HL-60/S4 (cell line): ENCODE results near the gene RHBDL1.

Experiments
- in situ Hi-C: fragments of 300-500 bp; cut with MboI; formaldehyde crosslinking; loops from 2 replicates; pipeline ENCODE4 v1.14.3; 2022; ENCODE audit warnings: low sequenced_read_pairs

RHBDL1 gene

GRCh38 chr16:652454-653305, 22.8 kb upstream of the RHBDL1 start:
- in situ Hi-C loops: no loop called here

GRCh38 chr16:654034-654433, 21.4 kb upstream of the RHBDL1 start:
- in situ Hi-C loops: no loop called here

- in situ Hi-C loops: no loop called here
Measured at GRCh38 chr16:657487-657886, 18.0 kb upstream of the RHBDL1 start.

- in situ Hi-C loops: no loop called here
Measured at GRCh38 chr16:658679-659571, 16.5 kb upstream of the RHBDL1 start.

GRCh38 chr16:659618-660017, 15.9 kb upstream of the RHBDL1 start:
- in situ Hi-C loops: loop anchor here (10.0 kb wide), 1 partner anchor 265 kb away; the partner anchor contains the start of gene NME4

- in situ Hi-C loops: loop anchor here (10.0 kb wide), 1 partner anchor 265 kb away; the partner anchor contains the start of gene NME4
Measured at GRCh38 chr16:660132-660458, 15.4 kb upstream of the RHBDL1 start.

GRCh38 chr16:660459-661183, 14.8 kb upstream of the RHBDL1 start:
- in situ Hi-C loops: loop anchor here (10.0 kb wide), 1 partner anchor 266 kb away; the partner anchor contains the start of gene NME4

GRCh38 chr16:661184-661821, 14.2 kb upstream of the RHBDL1 start:
- in situ Hi-C loops: loop anchor here (10.0 kb wide), 1 partner anchor 267 kb away; the partner anchor contains the start of gene NME4

GRCh38 chr16:662095-662494, 13.4 kb upstream of the RHBDL1 start:
- in situ Hi-C loops: loop anchor here (10.0 kb wide), 1 partner anchor 267 kb away; the partner anchor contains the start of gene NME4

- in situ Hi-C loops: loop anchor here (10.0 kb wide), 1 partner anchor 268 kb away; the partner anchor contains the start of gene NME4
Measured at GRCh38 chr16:662597-662996, 12.9 kb upstream of the RHBDL1 start.

- in situ Hi-C loops: loop anchor here (10.0 kb wide), 1 partner anchor 272 kb away; the partner anchor contains the start of gene NME4
Measured at GRCh38 chr16:666572-666971, 8.9 kb upstream of the RHBDL1 start.

- in situ Hi-C loops: loop anchor here (10.0 kb wide), 1 partner anchor 272 kb away; the partner anchor contains the start of gene NME4
Measured at GRCh38 chr16:667113-667779, 8.2 kb upstream of the RHBDL1 start.

GRCh38 chr16:667780-668518, 7.5 kb upstream of the RHBDL1 start, which contains the start of gene RHOT2:
Gene RHOT2, plus strand, starts transcription at chr16:668132. Its CDS starts 68 bp downstream, at chr16:668200.
- in situ Hi-C loops: loop anchor here (10.0 kb wide), 1 partner anchor 273 kb away; the partner anchor contains the start of gene NME4

GRCh38 chr16:668519-669171, 6.8 kb upstream of the RHBDL1 start:
- in situ Hi-C loops: loop anchor here (10.0 kb wide), 1 partner anchor 274 kb away; the partner anchor contains the start of gene NME4

- in situ Hi-C loops: loop anchor here (10.0 kb wide), 1 partner anchor 275 kb away; the partner anchor contains the start of gene NME4
Measured at GRCh38 chr16:669666-670065, 5.8 kb upstream of the RHBDL1 start.

GRCh38 chr16:670485-671352, 4.8 kb upstream of the RHBDL1 start:
- in situ Hi-C loops: no loop called here
